Measurements from ENCODE around the gene ANAPC10.
"Not testable (repeated sequence)": the region's sequence is repeated elsewhere in the genome, so short reads cannot be mapped to it uniquely, and the experiment has no call there.

The ANAPC10 gene

DNA sequence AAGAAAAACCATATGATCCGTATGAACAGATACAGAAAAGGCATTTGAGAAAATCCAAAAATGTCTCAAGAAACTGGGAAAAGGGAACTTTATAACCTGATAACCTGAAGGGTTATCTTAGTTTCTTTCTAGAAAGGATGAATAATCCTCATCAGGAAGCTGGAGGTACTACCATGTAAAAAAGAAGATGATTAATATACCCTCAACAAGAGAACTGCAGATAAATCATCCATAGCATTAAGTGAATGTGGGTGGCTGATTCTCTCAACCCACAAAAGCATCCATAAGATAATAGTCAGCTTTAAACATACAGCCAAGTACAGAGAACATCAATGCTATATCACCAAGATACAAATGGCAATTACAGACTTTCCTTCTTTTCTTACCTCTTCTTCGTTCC, 26.4 kb downstream of the ANAPC10 start:
- no peak for DNase-seq (ENCODE audit: low read depth in 2 of 2)

DNA sequence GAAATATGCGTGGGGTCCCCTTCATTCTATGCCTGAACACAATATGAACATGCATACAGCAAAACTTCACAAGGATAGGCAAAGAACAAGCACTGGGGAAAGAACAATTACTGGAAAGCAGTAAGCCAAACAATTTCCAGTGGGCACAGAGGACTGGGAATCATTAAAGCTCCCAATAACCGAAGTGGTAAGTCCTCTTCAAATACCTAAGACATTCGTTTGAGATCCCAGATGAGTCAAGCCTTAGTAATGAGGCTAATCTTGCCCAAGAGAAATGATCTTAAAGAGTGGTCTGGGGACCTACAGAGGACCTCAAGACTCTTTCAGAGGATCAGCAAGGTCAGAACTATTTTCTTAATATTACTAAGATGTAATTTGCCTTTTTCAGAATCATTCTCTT, 28.6 kb downstream of the ANAPC10 start:
- DNase-seq (ENCODE audit: low read depth in 2 of 2), result no peak

DNA sequence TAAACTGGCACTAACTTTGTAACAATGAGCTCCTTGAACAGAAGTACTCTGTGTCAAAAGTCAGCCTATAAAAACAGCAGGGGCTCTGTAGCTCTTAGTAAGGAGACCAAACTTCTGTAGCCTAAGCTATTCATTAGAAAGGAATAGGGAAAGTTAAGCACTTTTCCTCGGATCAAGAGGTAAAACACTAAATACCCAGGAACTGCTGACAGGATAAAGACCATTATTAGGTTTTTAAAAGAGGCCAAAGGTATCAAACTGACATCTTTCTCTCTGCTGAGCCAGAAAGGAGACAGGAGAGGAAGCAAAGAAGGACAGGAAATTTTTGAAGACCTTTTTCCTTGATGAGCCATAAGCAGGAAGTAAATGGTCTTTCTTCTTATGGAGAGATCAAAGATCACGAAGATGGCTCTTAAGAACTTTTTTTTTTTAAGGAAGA, 31.9 kb downstream of the ANAPC10 start:
- no peak for DNase-seq (ENCODE audit: low read depth in 2 of 2)

DNA sequence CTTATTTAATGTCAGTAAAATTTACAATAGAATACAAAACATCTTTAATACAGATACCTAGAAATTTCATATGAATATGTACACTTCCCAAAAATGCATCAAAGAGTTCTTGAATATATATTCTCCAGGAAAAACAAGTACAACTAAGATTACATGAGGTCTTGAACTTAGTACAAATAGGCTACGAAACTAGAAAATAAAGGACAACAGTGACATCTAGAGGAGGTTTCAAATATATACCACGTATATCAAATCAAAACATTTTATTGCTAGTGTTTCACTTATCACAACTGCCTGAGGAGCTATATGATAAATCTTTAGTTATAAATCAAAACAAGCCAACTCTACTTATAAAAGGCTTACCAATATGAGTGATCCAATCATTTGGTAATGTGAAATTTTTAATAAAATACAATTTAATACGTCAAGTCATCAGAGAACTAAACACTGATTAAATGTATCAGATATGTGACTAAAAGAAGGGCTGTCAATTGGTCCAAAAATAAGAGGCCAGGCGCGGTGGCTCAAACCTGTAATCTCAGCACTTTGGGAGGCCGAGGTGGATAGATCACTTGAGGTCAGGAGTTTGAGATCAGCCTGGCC, 36.6 kb downstream of the ANAPC10 start:
- DNase-seq (ENCODE audit: low read depth in 2 of 2), result no peak

DNA sequence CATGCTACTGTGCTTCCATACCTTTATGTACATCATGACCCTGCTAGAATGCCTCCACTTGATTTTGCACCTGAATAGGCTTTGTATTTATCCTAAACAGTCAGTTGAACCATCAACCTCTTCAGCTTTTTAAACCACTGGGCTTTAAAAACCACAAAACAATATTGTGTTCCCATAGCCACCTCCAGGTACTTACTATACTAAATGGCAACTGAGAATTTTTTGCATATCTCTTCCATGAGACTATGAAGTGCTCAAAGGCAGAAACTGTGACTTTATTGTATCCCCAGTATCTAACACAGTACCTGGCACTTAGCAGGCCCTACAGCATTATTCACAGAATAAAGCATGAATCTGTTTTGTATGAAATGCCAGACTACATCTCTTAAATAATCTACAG, 39.7 kb downstream of the ANAPC10 start:
- no peak for DNase-seq (ENCODE audit: low read depth in 2 of 2)

DNA sequence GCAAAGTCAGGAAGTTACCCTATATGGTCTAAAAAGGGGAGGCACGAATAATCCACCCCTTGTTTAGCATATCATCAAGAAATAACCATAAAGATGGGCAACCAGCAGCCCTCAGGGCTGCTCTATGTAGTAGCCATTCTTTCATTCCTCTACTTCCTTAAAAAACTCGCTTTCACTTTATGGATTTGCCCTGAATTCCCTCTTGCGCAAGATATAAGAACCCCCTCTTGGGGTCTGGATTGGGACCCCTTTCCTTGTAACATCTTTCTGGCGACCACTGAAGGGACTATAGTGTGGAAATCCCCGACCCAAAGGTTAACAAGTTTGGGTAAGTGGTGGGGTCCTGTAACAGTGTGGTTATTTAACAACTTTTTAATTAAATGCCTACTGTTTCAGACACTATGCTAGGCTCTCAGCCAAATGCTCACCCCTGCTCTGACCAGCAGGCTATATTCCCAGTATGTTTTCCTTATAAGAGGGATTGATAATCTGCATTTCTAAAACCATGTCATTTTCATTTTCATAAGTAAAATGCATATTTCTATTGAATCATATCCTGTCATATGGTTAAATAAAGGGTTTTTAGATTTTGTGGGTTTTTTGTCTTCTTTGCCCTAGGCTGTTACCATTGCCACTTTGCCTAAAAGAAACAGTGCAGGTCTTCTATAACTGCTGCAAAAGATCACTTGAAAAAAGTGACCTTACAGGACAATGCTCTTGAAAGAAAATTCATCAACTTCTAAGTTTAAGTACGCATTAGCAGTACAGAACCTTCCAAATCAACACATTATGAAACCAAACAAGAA, 41.5 kb downstream of the ANAPC10 start:
- DNase-seq (ENCODE audit: low read depth in 2 of 2), result no peak

DNA sequence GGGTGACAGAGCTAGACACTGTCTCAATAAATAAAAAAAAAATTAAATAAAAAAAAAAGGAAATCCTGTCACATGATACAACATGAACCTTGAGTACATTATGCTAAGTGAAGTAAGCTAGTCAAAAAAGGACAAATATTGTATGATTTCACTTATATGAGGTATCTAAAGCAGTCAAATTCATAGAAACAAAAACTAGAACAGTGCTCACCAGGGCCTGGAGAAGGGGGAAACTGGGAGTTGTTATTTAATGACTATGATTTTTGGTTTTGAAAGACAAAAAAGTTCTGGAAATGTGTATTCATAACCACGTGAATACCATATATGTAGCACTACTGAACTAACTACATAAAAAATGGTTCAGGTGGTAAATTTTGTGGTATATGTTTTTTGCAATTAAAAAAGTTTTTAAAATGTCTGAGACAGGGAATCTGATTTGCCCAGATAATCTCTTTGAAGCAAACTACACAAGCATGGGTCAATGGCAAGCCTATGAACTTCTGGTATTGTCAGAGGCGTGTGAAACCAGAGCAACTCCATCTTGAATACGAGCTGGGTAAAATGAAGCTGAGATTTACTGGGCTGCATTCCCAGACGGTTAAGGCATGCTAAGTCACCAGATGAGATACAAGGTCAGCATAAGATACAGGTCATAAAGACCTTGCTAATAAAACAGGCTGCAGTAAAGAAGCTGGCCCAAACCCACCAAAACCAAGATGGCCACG, 42.3 kb downstream of the ANAPC10 start:
- no peak for DNase-seq (ENCODE audit: low read depth in 2 of 2)

DNA sequence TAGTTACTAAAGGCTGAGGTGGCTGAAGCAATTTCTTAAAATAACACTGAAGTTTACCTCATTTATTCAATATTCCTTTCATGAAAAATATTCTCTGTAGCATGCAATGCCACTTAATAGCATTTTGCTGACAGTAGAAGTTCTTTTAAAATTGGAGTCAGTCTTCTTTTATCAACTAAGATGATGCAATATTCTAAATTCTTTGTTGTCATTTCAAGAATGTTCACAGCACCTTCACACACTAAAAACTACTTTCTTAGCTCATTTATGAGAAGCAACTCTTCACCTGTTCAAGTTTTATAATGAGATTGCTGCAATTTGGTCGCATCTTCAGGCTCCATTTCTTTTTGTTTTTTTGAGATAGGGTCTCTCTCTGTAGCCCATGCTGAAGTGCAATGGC, 48.8 kb downstream of the ANAPC10 start:
- no peak for DNase-seq (ENCODE audit: low read depth in 2 of 2)

DNA sequence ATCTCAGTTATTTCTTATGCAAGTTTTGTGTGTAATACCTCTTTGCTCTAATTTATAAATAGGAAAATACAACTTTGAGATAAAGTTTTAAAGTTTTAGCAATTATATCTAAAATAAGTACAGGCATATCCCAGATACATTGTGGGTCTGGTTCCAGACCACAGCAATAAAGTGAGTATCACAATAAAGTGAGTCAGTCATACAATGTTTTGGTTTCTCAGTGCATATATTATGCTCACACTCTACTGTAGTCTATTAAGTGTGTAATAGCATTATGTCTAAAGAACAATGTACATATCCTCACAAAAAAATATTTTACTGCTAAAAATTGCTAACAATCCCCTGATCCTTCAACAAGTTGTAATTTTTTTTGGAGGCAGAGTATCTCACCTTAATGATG, 49.2 kb downstream of the ANAPC10 start:
- no peak for DNase-seq (ENCODE audit: low read depth in 2 of 2)

DNA sequence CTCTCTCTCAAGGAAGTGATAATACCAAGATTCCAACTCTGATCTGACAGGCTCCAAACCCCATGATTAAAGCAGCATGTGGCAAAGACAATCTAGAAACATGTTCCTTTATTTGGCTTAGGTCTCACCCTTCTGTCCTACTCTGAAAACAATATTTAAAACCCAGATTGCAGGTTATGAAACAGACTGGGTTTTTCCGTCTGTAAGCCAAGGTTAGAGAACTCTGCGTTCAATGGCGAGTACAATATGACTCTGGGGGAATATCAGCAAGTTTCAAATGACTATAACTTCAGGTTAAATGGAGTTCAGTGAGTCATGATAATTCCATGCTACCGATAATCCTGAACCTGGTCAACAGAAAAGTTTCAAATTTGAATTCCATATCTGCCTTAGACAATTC, 50.8 kb downstream of the ANAPC10 start:
- no peak for DNase-seq (ENCODE audit: low read depth in 2 of 2)

DNA sequence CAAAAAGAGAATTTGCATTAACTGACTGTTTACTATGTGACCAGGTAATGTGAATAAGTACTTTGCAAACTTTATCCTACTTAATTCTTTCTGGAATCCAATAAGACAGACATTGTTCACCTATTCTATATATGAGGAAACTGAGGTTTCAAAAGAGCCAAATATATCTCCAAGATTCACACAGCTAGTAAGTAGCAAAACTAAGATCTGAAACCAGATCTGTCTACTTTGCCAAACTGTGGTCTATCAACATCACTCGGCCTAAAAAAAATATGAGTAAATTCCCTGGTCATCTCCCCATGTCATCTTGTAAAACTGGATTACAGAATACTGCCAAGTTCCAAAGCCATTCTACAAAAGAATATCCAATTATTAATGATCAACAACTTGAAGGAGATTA, 52.8 kb downstream of the ANAPC10 start:
- no peak for DNase-seq (ENCODE audit: low read depth in 2 of 2)

DNA sequence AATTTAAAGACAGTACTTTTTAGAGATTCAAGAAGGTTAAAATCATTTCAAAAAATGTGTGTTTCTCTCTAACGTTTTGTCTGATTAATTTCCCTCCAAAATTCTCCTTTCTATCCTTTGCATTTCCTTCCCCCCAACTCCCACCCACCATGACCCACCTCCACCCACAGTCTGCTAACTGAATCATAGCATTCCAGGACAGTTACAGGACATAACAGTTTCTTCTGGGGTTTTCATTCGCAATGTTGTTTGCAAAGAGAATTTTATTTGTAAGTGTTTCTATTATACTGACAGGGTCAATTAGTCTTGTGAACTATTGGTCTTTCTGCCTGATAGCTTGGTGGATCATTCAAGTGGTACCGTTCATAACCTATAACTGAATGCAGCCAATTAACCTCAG, 53.7 kb downstream of the ANAPC10 start:
- DNase-seq (ENCODE audit: low read depth in 2 of 2), result no peak

DNA sequence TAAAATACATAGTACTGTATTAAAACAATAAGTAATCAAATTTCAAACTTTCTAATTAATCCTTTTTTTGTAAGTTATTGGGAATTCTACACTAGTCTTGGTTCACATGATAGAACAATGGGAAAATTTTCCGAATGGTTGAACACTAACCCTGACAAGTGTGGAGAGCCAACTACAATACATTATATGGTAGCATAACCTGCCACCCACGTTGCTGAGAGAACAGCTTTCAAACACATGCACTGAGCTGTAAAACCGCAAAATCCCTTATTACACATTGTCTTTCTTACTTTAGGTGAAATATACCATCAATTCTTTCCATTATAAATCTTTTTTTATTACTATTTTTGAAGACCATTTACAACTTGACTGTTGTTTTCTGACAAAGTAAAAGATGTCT, 54.7 kb downstream of the ANAPC10 start:
- no peak for DNase-seq (ENCODE audit: low read depth in 2 of 2)

DNA sequence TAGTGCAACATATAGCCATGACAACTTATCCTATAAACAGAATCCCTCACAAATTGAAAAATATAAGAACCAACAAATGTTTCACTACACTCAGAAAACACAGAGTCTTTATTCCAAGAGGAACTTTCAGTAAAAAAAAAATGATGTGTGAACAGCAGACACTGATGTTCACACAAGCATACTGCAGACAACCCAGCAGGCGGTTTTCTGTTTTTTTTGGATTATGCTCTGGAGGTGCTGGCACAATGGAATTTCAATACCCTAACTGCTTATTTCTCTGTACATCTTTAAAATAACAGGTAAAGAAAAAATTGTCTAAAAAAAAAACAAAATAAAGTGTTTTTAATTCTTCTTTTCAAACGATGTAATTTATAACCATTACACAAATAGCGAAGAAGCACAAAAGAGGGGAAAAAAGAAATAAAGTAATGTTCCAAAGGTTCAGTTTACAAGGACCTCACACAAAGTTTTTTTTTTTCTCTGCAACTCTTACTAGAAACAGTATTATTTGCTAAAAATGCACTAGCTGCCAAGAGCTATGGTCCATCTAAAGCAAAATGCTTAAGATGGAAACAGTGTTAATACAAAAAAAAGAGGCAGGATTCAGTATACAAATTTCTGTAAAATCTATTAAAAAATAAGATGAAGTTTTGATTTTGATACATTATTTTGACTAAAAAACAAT, 55.3 kb downstream of the ANAPC10 start:
- no peak for DNase-seq (ENCODE audit: low read depth in 2 of 2)

DNA sequence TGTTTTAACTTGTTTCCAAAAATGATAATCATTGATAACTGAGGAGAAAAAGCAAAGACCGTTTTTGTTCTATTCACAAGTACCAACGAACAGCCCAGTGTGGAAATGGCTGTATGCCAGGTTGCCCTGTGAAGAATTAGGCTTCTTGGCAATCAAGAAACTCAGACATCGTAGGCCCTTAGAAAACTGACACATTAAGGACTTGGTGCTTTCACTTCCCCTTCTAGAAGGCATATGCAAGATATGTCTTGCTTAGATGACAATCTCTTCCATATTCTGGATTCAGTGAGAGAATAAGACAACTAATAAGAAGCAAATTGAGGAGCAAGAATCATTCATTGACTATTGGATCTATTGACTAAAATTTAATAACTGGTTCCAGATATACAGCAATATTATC, 56.6 kb downstream of the ANAPC10 start:
- no peak for DNase-seq (ENCODE audit: low read depth in 2 of 2)

DNA sequence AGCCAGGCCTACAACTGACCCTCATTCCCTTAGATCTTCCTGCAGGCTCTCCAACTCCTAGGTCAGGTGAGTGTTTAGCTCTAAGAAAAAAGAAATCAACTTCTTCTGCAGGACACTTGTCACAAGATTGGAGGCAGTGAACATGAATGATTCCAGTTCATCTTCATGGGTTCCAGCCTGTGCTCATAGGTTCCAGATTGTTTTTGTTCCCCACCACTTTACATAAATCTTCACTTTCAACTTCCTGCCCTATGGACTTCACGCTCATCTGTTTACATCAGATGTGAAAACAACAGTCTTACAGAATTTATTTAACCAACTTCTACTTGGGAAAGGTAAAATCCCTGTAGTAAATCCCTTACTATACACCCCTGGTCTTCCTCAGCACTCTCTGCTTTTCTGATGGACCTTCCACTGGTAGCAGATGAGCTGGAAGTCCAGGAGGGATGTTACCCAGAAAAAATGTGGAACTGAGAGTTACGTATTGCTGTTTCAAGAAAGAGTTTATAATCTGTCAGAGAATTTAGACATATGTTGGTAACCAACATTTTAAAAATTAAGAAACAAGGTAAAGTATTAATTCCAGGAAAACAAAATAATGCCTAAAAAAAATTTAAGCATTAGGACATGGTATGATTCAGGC, 62.4 kb downstream of the ANAPC10 start:
- no peak for DNase-seq (ENCODE audit: low read depth in 2 of 2)

DNA sequence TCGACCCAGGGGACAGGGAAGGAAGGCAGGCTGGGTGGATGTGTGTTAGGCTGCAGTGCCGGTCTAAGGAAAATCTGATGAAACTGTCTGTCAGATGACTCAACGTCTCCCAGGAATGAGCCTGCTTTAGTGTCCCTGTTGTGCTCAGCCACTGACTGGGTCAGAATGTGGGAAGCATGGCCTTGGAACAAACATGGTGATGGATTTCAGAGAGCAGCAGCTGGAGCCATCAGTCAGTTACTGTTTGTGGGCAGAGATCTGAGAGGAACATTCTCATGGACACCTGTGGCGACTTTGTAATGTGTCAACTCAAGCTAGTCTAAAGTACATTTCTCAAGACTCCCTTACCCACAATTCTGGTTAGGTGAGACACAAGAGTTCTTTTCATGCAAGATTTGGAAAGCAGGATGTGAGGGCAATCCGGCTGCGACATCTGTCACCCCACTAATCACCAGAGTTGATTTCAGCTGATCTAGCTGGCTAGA, 63.2 kb downstream of the ANAPC10 start:
- DNase-seq (ENCODE audit: low read depth in 2 of 2), result no peak

DNA sequence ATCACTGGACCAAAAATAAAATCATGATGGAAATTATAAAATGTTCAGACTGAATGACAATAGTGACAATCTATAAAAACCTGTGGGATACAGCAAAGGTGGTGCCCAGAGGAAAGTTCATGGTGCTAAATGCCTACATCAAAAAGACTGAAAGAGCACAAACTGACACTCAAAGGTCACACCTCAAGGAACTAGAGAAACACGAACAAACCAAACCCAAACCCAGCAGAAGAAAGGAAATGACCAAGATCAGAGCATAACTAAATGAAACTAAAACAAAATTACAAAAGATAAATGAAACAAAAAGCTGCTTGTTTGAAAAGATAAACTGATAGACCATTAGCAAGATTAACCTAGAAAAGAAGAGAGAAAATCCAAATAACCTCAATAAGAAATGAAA, 78.7 kb downstream of the ANAPC10 start:
- DNase-seq (ENCODE audit: low read depth in 2 of 2), result no peak

DNA sequence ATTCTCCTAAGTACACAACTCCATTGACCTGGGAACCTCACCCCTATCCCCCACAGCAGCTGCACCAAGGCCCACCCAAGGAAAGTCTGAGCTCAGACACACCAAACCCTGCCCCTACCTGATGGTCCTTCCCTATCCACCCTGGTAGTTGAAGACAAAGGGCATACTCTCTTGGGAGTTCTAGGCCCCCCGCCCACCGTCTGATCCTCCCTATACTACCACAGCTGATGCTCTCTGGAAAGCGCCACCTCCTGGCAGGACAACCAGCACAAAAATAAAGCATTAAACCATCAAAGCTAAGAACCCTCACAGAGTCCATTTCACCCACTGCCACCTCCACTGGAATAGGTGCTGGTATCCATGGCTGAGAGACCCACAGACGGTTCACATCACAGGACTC, 83.6 kb downstream of the ANAPC10 start:
- no peak for DNase-seq (ENCODE audit: low read depth in 2 of 2)

DNA sequence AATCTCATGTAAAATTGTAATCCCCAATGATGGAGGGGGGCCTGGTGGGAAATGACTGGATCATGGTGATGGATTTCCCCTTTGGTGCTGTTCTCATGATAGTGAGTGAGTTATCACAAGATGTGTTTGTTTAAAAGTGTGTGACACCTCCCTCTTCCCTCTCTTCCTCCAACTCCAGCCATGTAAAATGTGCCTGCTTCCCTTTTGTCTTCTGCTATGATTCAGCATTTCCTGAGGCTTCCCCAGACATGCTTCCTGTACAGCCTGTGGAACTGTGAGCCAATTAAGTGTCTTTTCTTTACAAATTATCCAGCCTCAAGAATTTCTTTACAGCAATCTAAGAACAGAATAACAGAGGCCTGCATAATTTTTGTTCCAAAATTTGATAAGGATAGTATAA, 85.2 kb downstream of the ANAPC10 start:
- no peak for DNase-seq (ENCODE audit: low read depth in 2 of 2)

DNA sequence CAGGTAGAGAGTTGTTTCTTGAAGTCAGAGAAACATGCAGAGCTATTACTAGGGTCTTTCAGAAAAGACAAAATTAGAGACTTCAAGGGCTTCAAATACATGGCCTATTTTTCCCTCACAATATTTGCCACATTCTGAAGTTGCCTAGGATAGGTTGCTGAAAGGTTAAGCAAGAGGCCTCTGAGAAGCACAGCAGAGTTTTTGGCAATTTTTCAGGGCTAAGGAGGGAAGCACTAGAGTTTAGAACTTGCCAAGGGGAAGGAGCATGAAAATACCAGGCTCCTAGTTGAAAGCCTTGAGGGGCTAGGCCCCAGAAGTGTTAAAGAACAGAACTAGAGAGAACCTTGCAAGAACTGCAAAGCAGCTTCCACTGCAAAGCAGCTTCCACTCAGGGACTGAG, 86.4 kb downstream of the ANAPC10 start:
- no peak for DNase-seq (ENCODE audit: low read depth in 2 of 2)

DNA sequence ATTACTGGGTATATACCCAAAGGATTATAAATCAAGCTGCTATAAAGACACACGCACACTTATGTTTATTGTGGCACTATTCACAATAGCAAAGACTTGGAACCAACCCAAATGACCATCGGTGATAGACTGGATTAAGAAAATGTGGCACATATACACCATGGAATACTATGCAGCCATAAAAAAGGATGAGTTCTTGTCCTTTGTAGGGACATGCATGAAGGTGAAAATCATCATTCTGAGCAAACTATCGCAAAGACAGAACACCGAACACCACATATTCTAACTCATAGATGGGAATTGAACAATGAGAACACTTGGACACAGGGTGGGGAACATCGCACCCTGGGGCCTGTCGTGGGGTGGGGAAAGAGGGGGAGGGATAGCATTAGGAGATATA, 87.7 kb downstream of the ANAPC10 start:
- DNase-seq (ENCODE audit: low read depth in 2 of 2), result not testable (repeated sequence)
